Naive B cell (primary cell): ENCODE data around the gene GSG1L2. TPM values are rescaled to one million over a fixed set of nuclear protein-coding genes. Genes with fewer than 3 reads are reported as not detected.
A peak's percentile ranks its signal among the peaks of the same experiment; 100 is the strongest.
"Not testable (repeated sequence)": the region's sequence is repeated elsewhere in the genome, so short reads cannot be mapped to it uniquely, and the experiment has no call there.

Source experiments
- ATAC-seq, 2 donors: fragments of 150-1000 bp; cut with Tn5 transposase; 2 replicates each; pipeline ENCODE4 v1.10.0; 2021; ENCODE audit warnings: low read depth in 2 of 2, mild to moderate bottlenecking in 2 of 2, moderate library complexity in 2 of 2
- DNase-seq: peaks from one replicate; pipeline ENCODE4 v3.0.0; 2022
- H3K27ac Mint-ChIP-seq, 6 donors: one replicate each; pipeline ENCODE4 v1.8.0; 2020 to 2022; ENCODE audit warnings: mild to moderate bottlenecking in 6 of 6, mixed read lengths in 6 of 6, moderate library complexity in 5 of 6, inconsistent platforms in 2 of 6
- H3K27me3 Mint-ChIP-seq, 3 donors: one replicate each; pipeline ENCODE4 v1.8.0; 2021 to 2022; ENCODE audit warnings: mixed read lengths in 3 of 3, mild to moderate bottlenecking in 1 of 3
- H3K36me3 Mint-ChIP-seq, 2 donors: one replicate each; pipeline ENCODE4 v1.8.0; 2020 to 2022; ENCODE audit warnings: mixed read lengths in 2 of 2, inconsistent platforms in 1 of 2, mild to moderate bottlenecking in 1 of 2
- H3K4me1 Mint-ChIP-seq, 3 donors: one replicate each; pipeline ENCODE4 v1.8.0; 2020 to 2022; ENCODE audit warnings: mixed read lengths in 3 of 3, inconsistent platforms in 1 of 3, mild to moderate bottlenecking in 1 of 3, moderate library complexity in 1 of 3
- H3K4me3 Mint-ChIP-seq, 8 donors: one replicate each; pipeline ENCODE4 v1.8.0; 2020 to 2022; ENCODE audit warnings: mild to moderate bottlenecking in 8 of 8, mixed read lengths in 8 of 8, moderate library complexity in 8 of 8, inconsistent platforms in 2 of 8
- H3K9me3 Mint-ChIP-seq, 7 donors: one replicate each; pipeline ENCODE4 v1.8.0; 2020 to 2022; ENCODE audit warnings: mixed read lengths in 7 of 7, mild to moderate bottlenecking in 5 of 7, inconsistent platforms in 2 of 7, moderate library complexity in 1 of 7
- polyA plus RNA-seq, 6 donors: library from polyadenylated mRNA; unstranded; fragments of 300-500 nt; fragmentation: Illumina TruSeq; gene quantifications; one replicate each; pipeline ENCODE4 v1.2.3, GENCODE V29; 2021; ENCODE audit warnings: low read depth in 6 of 6

The GSG1L2 gene
- polyA plus RNA-seq, 6 donors from 2014 or later: not detected

GRCh38 chr17:9798724-9799123 lies 23.2 kb downstream of the GSG1L2 start:
- Mint-ChIP-seq H3K27me3 (peaks cover 13 to 56% (median 33%) of the 10 kb centered on the region in 3 donors), H3K36me3 (no peaks in the 10 kb centered on the region), H3K4me1 (no peaks in the 10 kb centered on the region), H3K4me3 (no peak overlapping the region), H3K27ac (no peak overlapping the region), H3K9me3 (peaks cover 0 to 4% (median 2%) of the 10 kb centered on the region in 7 donors)
- no peak for ATAC-seq
- DNase-seq: no peak

GRCh38 chr17:9798008-9798407 lies 23.9 kb downstream of the GSG1L2 start:
- no peaks in the 10 kb centered on the region for H3K4me1 Mint-ChIP-seq
- peaks cover 0 to 3% (median 0%) of the 10 kb centered on the region in 7 donors for H3K9me3 Mint-ChIP-seq
- H3K27ac Mint-ChIP-seq: no peak overlapping the region
- no peaks in the 10 kb centered on the region for H3K36me3 Mint-ChIP-seq
- H3K27me3 Mint-ChIP-seq: peaks cover 13 to 49% (median 32%) of the 10 kb centered on the region in 3 donors
- H3K4me3 Mint-ChIP-seq: no peak overlapping the region
- DNase-seq (no peak), ATAC-seq (no peak)

- Mint-ChIP-seq H3K27me3 (peaks cover 4 to 35% (median 14%) of the 10 kb centered on the region in 3 donors), H3K36me3 (no peaks in the 10 kb centered on the region), H3K4me1 (no peaks in the 10 kb centered on the region), H3K27ac (no peak overlapping the region), H3K9me3 (no peaks in the 10 kb centered on the region), H3K4me3 (no peak overlapping the region)
- no peak for DNase-seq
- ATAC-seq: no peak
Measured at GRCh38 chr17:9792181-9792840, 29.6 kb downstream of the GSG1L2 start.

GRCh38 chr17:9790889-9791876 lies 30.7 kb downstream of the GSG1L2 start, which contains the start of gene DHRS7C:
DHRS7C (minus strand) TSS chr17:9791592; CDS start chr17:9791284, 308 bp downstream.
- no peak for ATAC-seq
- Mint-ChIP-seq H3K27ac (no peak within 1 kb of the TSS), H3K27me3 (peaks cover 0 to 26% (median 6%) of the 10 kb centered on the region in 3 donors), H3K4me1 (no peaks in the 10 kb centered on the region), H3K9me3 (no peaks in the 10 kb centered on the region), H3K4me3 (no peak within 1 kb of the TSS), H3K36me3 (no peaks in the 10 kb centered on the region)
- no peak for DNase-seq

- DNase-seq (no peak), ATAC-seq (no peak)
- Mint-ChIP-seq H3K4me1 (no peaks in the 10 kb centered on the region), H3K27me3 (peaks cover 0 to 19% (median 0%) of the 10 kb centered on the region in 3 donors), H3K4me3 (no peak overlapping the region), H3K27ac (no peak overlapping the region), H3K9me3 (no peaks in the 10 kb centered on the region), H3K36me3 (no peaks in the 10 kb centered on the region)
Measured at GRCh38 chr17:9790316-9790715, 31.6 kb downstream of the GSG1L2 start.

- Mint-ChIP-seq H3K4me3 (no peak overlapping the region), H3K27me3 (peaks cover 0 to 22% (median 0%) of the 10 kb centered on the region in 3 donors), H3K9me3 (no peaks in the 10 kb centered on the region), H3K36me3 (no peaks in the 10 kb centered on the region), H3K27ac (peak overlapping the region in 2 of 6 donors; percentile 8 to 60), H3K4me1 (no peaks in the 10 kb centered on the region)
- DNase-seq (no peak), ATAC-seq (no peak)
Measured at GRCh38 chr17:9788601-9789000, 33.3 kb downstream of the GSG1L2 start.

GRCh38 chr17:9784544-9784943 lies 37.3 kb downstream of the GSG1L2 start:
- no peak for ATAC-seq
- Mint-ChIP-seq H3K4me1 (no peaks in the 10 kb centered on the region), H3K27ac (no peak overlapping the region), H3K9me3 (peaks cover 0 to 3% (median 0%) of the 10 kb centered on the region in 7 donors), H3K36me3 (no peaks in the 10 kb centered on the region), H3K27me3 (peaks cover 15 to 42% (median 17%) of the 10 kb centered on the region in 3 donors), H3K4me3 (no peak overlapping the region)
- no peak for DNase-seq

- peak overlapping the region in 1 of 6 donors; percentile 52 for H3K27ac Mint-ChIP-seq
- not testable (repeated sequence) for H3K36me3 Mint-ChIP-seq, ATAC-seq, H3K9me3 Mint-ChIP-seq, H3K4me1 Mint-ChIP-seq, DNase-seq, H3K4me3 Mint-ChIP-seq
- peaks cover 15 to 37% (median 21%) of the 10 kb centered on the region in 3 donors for H3K27me3 Mint-ChIP-seq
Measured at GRCh38 chr17:9783465-9783864, 38.4 kb downstream of the GSG1L2 start.

- ATAC-seq (no peak), DNase-seq (no peak)
- H3K9me3 Mint-ChIP-seq: peaks cover 0 to 3% (median 0%) of the 10 kb centered on the region in 7 donors
- H3K27me3 Mint-ChIP-seq: peaks cover 15 to 36% (median 21%) of the 10 kb centered on the region in 3 donors
- no peaks in the 10 kb centered on the region for H3K36me3 Mint-ChIP-seq
- H3K4me1 Mint-ChIP-seq: no peaks in the 10 kb centered on the region
- H3K27ac Mint-ChIP-seq: peak overlapping the region in 1 of 6 donors; percentile 60
- no peak overlapping the region for H3K4me3 Mint-ChIP-seq
Measured at GRCh38 chr17:9783050-9783449, 38.8 kb downstream of the GSG1L2 start.

GRCh38 chr17:9780552-9780951 lies 41.3 kb downstream of the GSG1L2 start:
- Mint-ChIP-seq H3K27me3 (peaks cover 15 to 45% (median 21%) of the 10 kb centered on the region in 3 donors), H3K27ac (no peak overlapping the region)
- ATAC-seq: no peak

GRCh38 chr17:9776911-9777310 lies 45.0 kb downstream of the GSG1L2 start:
- DNase-seq (no peak), ATAC-seq (no peak)
- Mint-ChIP-seq H3K27me3 (peaks cover 2 to 32% (median 10%) of the 10 kb centered on the region in 3 donors), H3K36me3 (no peaks in the 10 kb centered on the region), H3K4me1 (no peaks in the 10 kb centered on the region), H3K9me3 (peaks cover 0 to 17% (median 4%) of the 10 kb centered on the region in 7 donors), H3K27ac (no peak overlapping the region), H3K4me3 (no peak overlapping the region)

More at GRCh38 chr17:9780552-9780951, 41.3 kb downstream of the GSG1L2 start:
- H3K36me3 Mint-ChIP-seq: no peaks in the 10 kb centered on the region
- H3K4me1 Mint-ChIP-seq: no peaks in the 10 kb centered on the region
- peaks cover 0 to 12% (median 3%) of the 10 kb centered on the region in 7 donors for H3K9me3 Mint-ChIP-seq
- no peak overlapping the region for H3K4me3 Mint-ChIP-seq
- DNase-seq: no peak

- H3K27ac Mint-ChIP-seq: no peak overlapping the region
- DNase-seq (no peak), ATAC-seq (no peak)
- H3K9me3 Mint-ChIP-seq: peaks cover 0 to 17% (median 4%) of the 10 kb centered on the region in 7 donors
- no peaks in the 10 kb centered on the region for H3K4me1 Mint-ChIP-seq
- no peak overlapping the region for H3K4me3 Mint-ChIP-seq
- peaks cover 0 to 23% (median 3%) of the 10 kb centered on the region in 3 donors for H3K27me3 Mint-ChIP-seq
- no peaks in the 10 kb centered on the region for H3K36me3 Mint-ChIP-seq
Measured at GRCh38 chr17:9772658-9773057, 49.2 kb downstream of the GSG1L2 start.

- Mint-ChIP-seq H3K27ac (no peak overlapping the region), H3K9me3 (peaks cover 0 to 12% (median 4%) of the 10 kb centered on the region in 7 donors), H3K4me1 (no peaks in the 10 kb centered on the region), H3K27me3 (peaks cover 2 to 14% (median 3%) of the 10 kb centered on the region in 3 donors), H3K36me3 (no peaks in the 10 kb centered on the region), H3K4me3 (no peak overlapping the region)
- DNase-seq (no peak), ATAC-seq (no peak)
Measured at GRCh38 chr17:9771465-9771864, 50.4 kb downstream of the GSG1L2 start.
